IMR-90 (cell line): ENCODE results near the gene KCNQ5. TPM values are rescaled to one million over a fixed set of nuclear protein-coding genes. Genes with fewer than 3 reads are reported as not detected.

Experiments
- ATAC-seq: fragments of 200-7000 bp; cut with Tn5 transposase; 2 replicates; pipeline ENCODE4 v1.9.1; 2020; ENCODE audit warnings: low read depth, mild to moderate bottlenecking, moderate library complexity
- BruUV-seq: library from RNA; stranded (reverse); fragments of 400-500 nt; replicated peaks from 2 replicates; lab custom pipeline; 2021; lab: Mats Ljungman, UMichigan
- CTCF ChIA-PET: fragments of 300-600 bp; formaldehyde crosslinking; extraction: SDS; loops from one replicate; lab custom pipeline; 2021; ENCODE audit warnings: antibody characterized with exemption; lab: Yijun Ruan, JAX
- POLR2A ChIA-PET: fragments of 300-600 bp; sonication (Branson Sonifier 250); formaldehyde crosslinking; loops from one replicate; lab custom pipeline; 2022; ENCODE audit warnings: antibody characterized with exemption; ENCODE audit not compliant: unreplicated experiment; lab: Charles Lee
- DNase-seq: peaks from one replicate; pipeline ENCODE4 v3.0.0; 2013
- H2AFZ ChIP-seq: replicated peaks from 2 replicates; pipeline ENCODE3; 2013; ENCODE audit warnings: low read length, mild to moderate bottlenecking; ENCODE audit not compliant: poor library complexity
- H2AK5ac ChIP-seq: 2 replicates; pipeline ENCODE4 v1.6.1; 2013; ENCODE audit warnings: low read depth, low read length, inconsistent platforms
- H2AK9ac ChIP-seq: replicated peaks from 2 replicates; pipeline ENCODE3; 2013; ENCODE audit warnings: mild to moderate bottlenecking, low read depth, low read length, moderate library complexity; ENCODE audit not compliant: poor library complexity
- H2BK120ac ChIP-seq: 2 replicates; pipeline ENCODE4 v1.6.1; 2013; ENCODE audit warnings: low read depth, low read length, inconsistent platforms
- H2BK15ac ChIP-seq: 3 replicates; pipeline ENCODE4 v1.6.1; 2013; ENCODE audit warnings: low read depth, low read length, inconsistent platforms
- H2BK20ac ChIP-seq: 2 replicates; pipeline ENCODE4 v1.6.1; 2013; ENCODE audit warnings: low read depth, mild to moderate bottlenecking, inconsistent platforms, low read length, moderate library complexity
- H2BK5ac ChIP-seq: 2 replicates; pipeline ENCODE4 v1.6.1; 2013; ENCODE audit warnings: mild to moderate bottlenecking, low read depth, low read length, inconsistent platforms; ENCODE audit not compliant: poor library complexity, severe bottlenecking
- H3K14ac ChIP-seq: replicated peaks from 2 replicates; pipeline ENCODE4 v1.6.1; 2013; ENCODE audit warnings: low read depth, low read length, inconsistent platforms
- H3K18ac ChIP-seq: 2 replicates; pipeline ENCODE4 v1.6.1; 2013; ENCODE audit warnings: low read depth, low read length, control low read depth
- H3K23ac ChIP-seq: 2 replicates; pipeline ENCODE4 v1.6.1; 2013; ENCODE audit warnings: low read depth, low read length, inconsistent platforms
- H3K27ac ChIP-seq: 2 replicates; pipeline ENCODE4 v1.5.1; 2013; ENCODE audit warnings: mild to moderate bottlenecking, control low read depth, low read length; ENCODE audit not compliant: insufficient read depth
- H3K27me3 ChIP-seq: 2 replicates; pipeline ENCODE4 v1.6.1; 2013; ENCODE audit warnings: low read length; ENCODE audit not compliant: control insufficient read depth, insufficient read depth
- H3K36me3 ChIP-seq: 2 replicates; pipeline ENCODE4 v1.6.1; 2013; ENCODE audit warnings: low read length, mixed read lengths; ENCODE audit not compliant: control insufficient read depth, insufficient read depth
- H3K4ac ChIP-seq: 2 replicates; pipeline ENCODE4 v1.6.1; 2013; ENCODE audit warnings: low read depth, low read length, inconsistent platforms
- H3K4me1 ChIP-seq: 2 replicates; pipeline ENCODE4 v1.6.1; 2013; ENCODE audit warnings: low read length, mixed read lengths; ENCODE audit not compliant: control insufficient read depth, insufficient read depth
- H3K4me2 ChIP-seq: 2 replicates; pipeline ENCODE4 v1.6.1; 2013; ENCODE audit warnings: low read depth, mild to moderate bottlenecking, control low read depth, low read length, moderate library complexity
- H3K4me3 ChIP-seq: 2 replicates; pipeline ENCODE4 v1.5.1; 2013; ENCODE audit warnings: low read depth, mild to moderate bottlenecking, control low read depth, low read length, moderate library complexity; ENCODE audit not compliant: insufficient read depth
- H3K56ac ChIP-seq: 2 replicates; pipeline ENCODE4 v1.6.1; 2013; ENCODE audit warnings: low read length, inconsistent platforms; ENCODE audit not compliant: insufficient read depth; ENCODE audit errors: extremely low read depth
- H3K79me1 ChIP-seq, 2 experiments: 2 replicates each; pipeline ENCODE4 v1.6.1; 2013; ENCODE audit warnings: low read length in 2 of 2, inconsistent platforms in 1 of 2, low read depth in 1 of 2
- H3K9ac ChIP-seq: 2 replicates; pipeline ENCODE4 v1.6.1; 2013; ENCODE audit warnings: low read depth, low read length, control low read depth
- H3K9me1 ChIP-seq: 2 replicates; pipeline ENCODE4 v1.6.1; 2013; ENCODE audit warnings: low read length, inconsistent platforms; ENCODE audit not compliant: insufficient read depth
- H3K9me3 ChIP-seq: 2 replicates; pipeline ENCODE4 v1.6.1; 2013; ENCODE audit warnings: low read length; ENCODE audit not compliant: control insufficient read depth, insufficient read depth
- H4K20me1 ChIP-seq: 2 replicates; pipeline ENCODE4 v1.6.1; 2013; ENCODE audit warnings: low read length, inconsistent platforms; ENCODE audit not compliant: insufficient read depth
- H4K5ac ChIP-seq: 2 replicates; pipeline ENCODE4 v1.6.1; 2013; ENCODE audit warnings: mild to moderate bottlenecking, low read depth, low read length, control low read depth
- H4K8ac ChIP-seq, 2 experiments: 2 replicates each; pipeline ENCODE4 v1.6.1; 2013; ENCODE audit warnings: low read depth in 2 of 2, low read length in 2 of 2, control low read depth in 1 of 2, inconsistent platforms in 1 of 2
- H4K91ac ChIP-seq: 2 replicates; pipeline ENCODE4 v1.6.1; 2013; ENCODE audit warnings: low read depth, low read length, inconsistent platforms; ENCODE audit not compliant: insufficient read depth
- BHLHE40 ChIP-seq: fragments of 150-350 bp; IDR thresholded peaks from 2 replicates; pipeline ENCODE4 v1.6.1; 2016; ENCODE audit warnings: mild to moderate bottlenecking, low read depth, low read length
- CEBPB ChIP-seq: IDR thresholded peaks from 2 replicates; pipeline ENCODE4 v1.6.1; 2012; ENCODE audit warnings: low read depth, low read length, improper control_type of control experiment
- CHD1 ChIP-seq: IDR thresholded peaks from 2 replicates; pipeline ENCODE4 v1.6.1; 2012; ENCODE audit warnings: low read depth, low read length, improper control_type of control experiment
- FOS ChIP-seq: fragments of 150-350 bp; IDR thresholded peaks from 2 replicates; pipeline ENCODE4 v1.6.1; 2016; ENCODE audit warnings: low read depth, low read length
- MAFK ChIP-seq: IDR thresholded peaks from 2 replicates; pipeline ENCODE4 v1.6.1; 2012; ENCODE audit warnings: low read depth, low read length, improper control_type of control experiment
- MXI1 ChIP-seq: IDR thresholded peaks from 2 replicates; pipeline ENCODE4 v1.6.1; 2012; ENCODE audit warnings: low read depth, mild to moderate bottlenecking, low read length, moderate library complexity, borderline replicate concordance
- RAD21 ChIP-seq: IDR thresholded peaks from 2 replicates; pipeline ENCODE4 v1.6.1; 2012; ENCODE audit warnings: low read length, improper control_type of control experiment
- RCOR1 ChIP-seq: IDR thresholded peaks from 2 replicates; pipeline ENCODE4 v1.6.1; 2012; ENCODE audit warnings: mild to moderate bottlenecking, low read length, improper control_type of control experiment; ENCODE audit not compliant: insufficient replicate concordance
- RFX5 ChIP-seq: IDR thresholded peaks from 2 replicates; pipeline ENCODE4 v1.8.0; 2012; ENCODE audit warnings: low read depth, mild to moderate bottlenecking, low read length, moderate library complexity
- SMC3 ChIP-seq: fragments of 150-350 bp; IDR thresholded peaks from 2 replicates; pipeline ENCODE4 v1.6.1; 2016; ENCODE audit warnings: low read depth, mild to moderate bottlenecking, antibody characterized with exemption, low read length, moderate library complexity
- WGBS, 2 experiments: methylation state at CpG; one replicate each; pipeline versions ENCODE4 v1.1.5 to v1.1.7; 2013; ENCODE audit warnings: missing lambda C conversion rate in 2 of 2; ENCODE audit not compliant: insufficient read length in 1 of 2; ENCODE audit errors: extremely low coverage in 2 of 2; 5-methylcytosine and 5-hydroxymethylcytosine counted together
- dilution Hi-C: fragments of 300-500 bp; cut with HindIII; formaldehyde crosslinking; loops from one replicate; pipeline ENCODE4 v1.14.3; 2018; ENCODE audit warnings: low sequenced_read_pairs; ENCODE audit not compliant: unreplicated experiment
- in situ Hi-C: fragments of 300-500 bp; cut with MboI; formaldehyde crosslinking; loops from 3 replicates; pipeline ENCODE4 v1.14.3; 2019; ENCODE audit warnings: low sequenced_read_pairs, inconsistent platforms, mixed read lengths
- intact Hi-C: fragments of 100-400 bp; cut with micrococcal nuclease; formaldehyde crosslinking; loops from 2 replicates; pipeline ENCODE4 v1.10.0; 2022
- polyA plus RNA-seq, 3 experiments: library from polyadenylated mRNA; depleted of rRNA; stranded (reverse); fragments of >200 nt; gene quantifications; 2 replicates each; pipeline ENCODE4 v1.2.3, GENCODE V29; 2012; ENCODE audit warnings: low replicate concordance in 1 of 3
- total RNA-seq: library from RNA; depleted of rRNA; stranded (reverse); fragments of >200 nt; gene quantifications from 2 replicates; pipeline ENCODE4 v1.2.3, GENCODE V29; 2012
- TF ChIP-seq, protein P1 (sequence below): fragments of 150-350 bp; IDR thresholded peaks from 2 replicates; pipeline ENCODE4 v1.6.1; 2017; ENCODE audit warnings: mild to moderate bottlenecking, antibody characterized with exemption, low read length, low read depth
- TF ChIP-seq, protein P2 (sequence below): fragments of 150-350 bp; IDR thresholded peaks from 2 replicates; pipeline ENCODE4 v1.6.1; 2016; ENCODE audit warnings: low read depth, mild to moderate bottlenecking, low read length, moderate library complexity, borderline replicate concordance
- TF ChIP-seq, protein P3 (sequence below): conservative IDR thresholded peaks from 2 replicates; pipeline ENCODE4 v1.5.1; 2012; ENCODE audit warnings: mild to moderate bottlenecking, low read depth, low read length, improper control_type of control experiment

KCNQ5 gene
- total and polyA plus RNA-seq, 2 of the 4 experiments (the other 2 are of a cell fraction), result 0.75 to 1.3 TPM

DNA sequence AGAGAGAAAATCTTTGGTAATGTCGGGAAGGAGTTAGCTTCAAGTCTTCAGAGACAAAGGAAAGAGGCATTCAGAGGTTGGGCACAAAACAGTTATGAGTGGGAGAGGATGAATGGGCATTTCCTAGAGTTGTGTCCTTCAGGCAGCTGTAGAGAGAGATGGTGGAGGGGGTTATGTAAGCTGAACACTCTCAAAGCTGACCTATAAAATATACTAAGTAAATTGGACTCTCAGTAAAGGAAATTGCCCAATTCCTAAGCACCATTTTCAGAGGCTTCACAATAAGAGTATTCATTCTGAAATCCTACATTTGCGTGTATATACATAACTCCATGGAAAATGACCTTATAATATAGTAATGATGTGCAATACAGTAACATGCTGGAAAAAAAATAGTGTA, 161.2 kb downstream of the KCNQ5 start:
- peaks cover 10% of the 10 kb centered on the region for H3K4me1 ChIP-seq
- H3K9ac ChIP-seq, result no peak overlapping the region
- no peak overlapping the region for H2AFZ ChIP-seq
- intact Hi-C loops (loop anchor here (10.0 kb wide), 1 partner anchor 342 kb away; no protein-coding TSS in a partner anchor), dilution Hi-C loops (no loop called here), in situ Hi-C loops (no loop called here)
- ChIA-PET POLR2A (no interaction called here), CTCF (no interaction called here)
- H3K18ac ChIP-seq, result no peak overlapping the region
- H2BK15ac ChIP-seq, result no peak overlapping the region
- no TSS peak for BruUV-seq
- WGBS, 2 experiments, result no CpG with 5 or more reads among the region's 2 CpGs
- H2BK120ac ChIP-seq, result no peak overlapping the region
- no peak overlapping the region for H2AK9ac ChIP-seq
- H2BK20ac ChIP-seq, result no peak overlapping the region
- H2BK5ac ChIP-seq, result no peak overlapping the region
- no peak overlapping the region for H3K4me2 ChIP-seq
- no peak overlapping the region for H4K91ac ChIP-seq
- H4K20me1 ChIP-seq, result peaks cover 7% of the 10 kb centered on the region
- no peak overlapping the region for H2AK5ac ChIP-seq
- no peak overlapping the region for H3K56ac ChIP-seq
- TF ChIP-seq MXI1 (no peak), CEBPB (no peak), RAD21 (no peak), RCOR1 (no peak), CHD1 (no peak), FOS (no peak), MAFK (no peak), BHLHE40 (no peak), SMC3 (no peak), RFX5 (no peak)
- TF ChIP-seq, protein P1, sequence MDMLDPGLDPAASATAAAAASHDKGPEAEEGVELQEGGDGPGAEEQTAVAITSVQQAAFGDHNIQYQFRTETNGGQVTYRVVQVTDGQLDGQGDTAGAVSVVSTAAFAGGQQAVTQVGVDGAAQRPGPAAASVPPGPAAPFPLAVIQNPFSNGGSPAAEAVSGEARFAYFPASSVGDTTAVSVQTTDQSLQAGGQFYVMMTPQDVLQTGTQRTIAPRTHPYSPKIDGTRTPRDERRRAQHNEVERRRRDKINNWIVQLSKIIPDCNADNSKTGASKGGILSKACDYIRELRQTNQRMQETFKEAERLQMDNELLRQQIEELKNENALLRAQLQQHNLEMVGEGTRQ, result no peak
- TF ChIP-seq, protein P2, sequence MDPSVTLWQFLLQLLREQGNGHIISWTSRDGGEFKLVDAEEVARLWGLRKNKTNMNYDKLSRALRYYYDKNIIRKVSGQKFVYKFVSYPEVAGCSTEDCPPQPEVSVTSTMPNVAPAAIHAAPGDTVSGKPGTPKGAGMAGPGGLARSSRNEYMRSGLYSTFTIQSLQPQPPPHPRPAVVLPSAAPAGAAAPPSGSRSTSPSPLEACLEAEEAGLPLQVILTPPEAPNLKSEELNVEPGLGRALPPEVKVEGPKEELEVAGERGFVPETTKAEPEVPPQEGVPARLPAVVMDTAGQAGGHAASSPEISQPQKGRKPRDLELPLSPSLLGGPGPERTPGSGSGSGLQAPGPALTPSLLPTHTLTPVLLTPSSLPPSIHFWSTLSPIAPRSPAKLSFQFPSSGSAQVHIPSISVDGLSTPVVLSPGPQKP, result no peak
- TF ChIP-seq, protein P3, sequence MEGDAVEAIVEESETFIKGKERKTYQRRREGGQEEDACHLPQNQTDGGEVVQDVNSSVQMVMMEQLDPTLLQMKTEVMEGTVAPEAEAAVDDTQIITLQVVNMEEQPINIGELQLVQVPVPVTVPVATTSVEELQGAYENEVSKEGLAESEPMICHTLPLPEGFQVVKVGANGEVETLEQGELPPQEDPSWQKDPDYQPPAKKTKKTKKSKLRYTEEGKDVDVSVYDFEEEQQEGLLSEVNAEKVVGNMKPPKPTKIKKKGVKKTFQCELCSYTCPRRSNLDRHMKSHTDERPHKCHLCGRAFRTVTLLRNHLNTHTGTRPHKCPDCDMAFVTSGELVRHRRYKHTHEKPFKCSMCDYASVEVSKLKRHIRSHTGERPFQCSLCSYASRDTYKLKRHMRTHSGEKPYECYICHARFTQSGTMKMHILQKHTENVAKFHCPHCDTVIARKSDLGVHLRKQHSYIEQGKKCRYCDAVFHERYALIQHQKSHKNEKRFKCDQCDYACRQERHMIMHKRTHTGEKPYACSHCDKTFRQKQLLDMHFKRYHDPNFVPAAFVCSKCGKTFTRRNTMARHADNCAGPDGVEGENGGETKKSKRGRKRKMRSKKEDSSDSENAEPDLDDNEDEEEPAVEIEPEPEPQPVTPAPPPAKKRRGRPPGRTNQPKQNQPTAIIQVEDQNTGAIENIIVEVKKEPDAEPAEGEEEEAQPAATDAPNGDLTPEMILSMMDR, result no peak
- no peak overlapping the region for H3K4me3 ChIP-seq
- no peak overlapping the region for H3K23ac ChIP-seq
- H3K14ac ChIP-seq, result no peak overlapping the region
- H3K4ac ChIP-seq, result no peak overlapping the region
- no peaks in the 10 kb centered on the region for H3K79me1 ChIP-seq
- no peaks in the 10 kb centered on the region for H3K27me3 ChIP-seq
- H4K5ac ChIP-seq, result no peak overlapping the region
- DNase-seq (no peak), ATAC-seq (no peak)
- no peak overlapping the region for H3K27ac ChIP-seq
- H3K36me3 ChIP-seq, result no peaks in the 10 kb centered on the region
- peaks cover 8% of the 10 kb centered on the region for H3K9me1 ChIP-seq
- no peaks in the 10 kb centered on the region for H3K9me3 ChIP-seq
- no peak overlapping the region for H4K8ac ChIP-seq
